Calu3 (cell line): ENCODE results near the gene MYO10. TPM values are rescaled to one million over a fixed set of nuclear protein-coding genes. Genes with fewer than 3 reads are reported as not detected.

ENCODE experiments used
- BruUV-seq: library from RNA; stranded (reverse); fragments of 400-500 nt; replicated peaks from 2 replicates; lab custom pipeline; 2021; lab: Mats Ljungman, UMichigan
- CTCF ChIA-PET: fragments of 300-600 bp; sonication (Branson Sonifier 250); formaldehyde crosslinking; loops from one replicate; lab custom pipeline; 2022; ENCODE audit warnings: antibody characterized with exemption; lab: Charles Lee
- DNase-seq: peaks from one replicate; pipeline ENCODE4 v3.0.0; 2022
- H3K27ac Mint-ChIP-seq: one replicate; pipeline ENCODE4 v1.8.0; 2022; ENCODE audit warnings: mixed read lengths; ENCODE audit not compliant: unreplicated experiment
- H3K27me3 Mint-ChIP-seq: one replicate; pipeline ENCODE4 v1.8.0; 2022; ENCODE audit warnings: mixed read lengths; ENCODE audit not compliant: unreplicated experiment
- H3K36me3 Mint-ChIP-seq: one replicate; pipeline ENCODE4 v1.8.0; 2022; ENCODE audit warnings: mild to moderate bottlenecking, moderate library complexity, mixed read lengths; ENCODE audit not compliant: insufficient read depth, unreplicated experiment
- H3K4me1 Mint-ChIP-seq: one replicate; pipeline ENCODE4 v1.8.0; 2022; ENCODE audit warnings: mild to moderate bottlenecking, low read depth, mixed read lengths; ENCODE audit not compliant: unreplicated experiment
- H3K4me3 Mint-ChIP-seq: one replicate; pipeline ENCODE4 v1.8.0; 2022; ENCODE audit warnings: mild to moderate bottlenecking, low read depth, moderate library complexity, mixed read lengths; ENCODE audit not compliant: unreplicated experiment
- H3K9me3 Mint-ChIP-seq: one replicate; pipeline ENCODE4 v1.8.0; 2022; ENCODE audit warnings: low read depth, mixed read lengths; ENCODE audit not compliant: unreplicated experiment
- intact Hi-C: fragments of 100-400 bp; cut with micrococcal nuclease; formaldehyde crosslinking; loops from one replicate; pipeline ENCODE4 v1.10.0; 2022; ENCODE audit not compliant: unreplicated experiment
- total RNA-seq: library from RNA; stranded (reverse); gene quantifications from 2 replicates; pipeline ENCODE4 v1.2.3, GENCODE V29; 2022
- TF ChIP-seq, protein P1 (sequence below): fragments of 200-600 bp; IDR thresholded peaks from one replicate; pipeline ENCODE4 v1.8.0; 2022; ENCODE audit warnings: antibody characterized with exemption; ENCODE audit not compliant: unreplicated experiment

The MYO10 gene
- total RNA-seq, 1 experiment from 2014 or later = 101 TPM

DNA sequence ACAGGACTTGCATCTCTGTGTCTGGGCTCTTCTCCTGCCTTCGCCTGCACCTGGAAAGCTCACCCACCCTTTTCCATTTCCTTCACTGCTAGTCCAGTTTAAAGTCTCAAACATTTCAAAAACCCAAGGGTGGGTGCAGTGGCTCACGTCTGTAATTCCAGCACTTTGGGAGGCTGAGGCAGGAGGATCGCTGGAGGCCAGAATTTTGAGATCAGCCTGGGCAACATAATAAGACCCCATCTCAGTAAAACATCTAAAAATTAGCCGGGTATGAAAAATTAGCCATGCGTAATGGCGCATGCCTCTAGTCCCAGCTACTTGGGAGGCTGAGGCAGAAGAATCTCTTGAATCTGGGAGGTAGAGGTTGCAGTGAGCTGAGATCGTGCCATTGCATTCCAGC is 179.4 kb downstream of the MYO10 start:
- Mint-ChIP-seq H3K4me3 (no peak overlapping the region), H3K27me3 (no peaks in the 10 kb centered on the region), H3K9me3 (no peaks in the 10 kb centered on the region), H3K36me3 (peaks cover 45% of the 10 kb centered on the region), H3K4me1 (no peaks in the 10 kb centered on the region), H3K27ac (no peak overlapping the region)
- intact Hi-C loops = no loop called here
- CTCF ChIA-PET = interaction anchor here (0.6 kb wide), 1 partner anchor 156 kb away, joined by 3 read pairs; no protein-coding TSS in a partner anchor
- DNase-seq = no peak
- TF ChIP-seq, protein P1, sequence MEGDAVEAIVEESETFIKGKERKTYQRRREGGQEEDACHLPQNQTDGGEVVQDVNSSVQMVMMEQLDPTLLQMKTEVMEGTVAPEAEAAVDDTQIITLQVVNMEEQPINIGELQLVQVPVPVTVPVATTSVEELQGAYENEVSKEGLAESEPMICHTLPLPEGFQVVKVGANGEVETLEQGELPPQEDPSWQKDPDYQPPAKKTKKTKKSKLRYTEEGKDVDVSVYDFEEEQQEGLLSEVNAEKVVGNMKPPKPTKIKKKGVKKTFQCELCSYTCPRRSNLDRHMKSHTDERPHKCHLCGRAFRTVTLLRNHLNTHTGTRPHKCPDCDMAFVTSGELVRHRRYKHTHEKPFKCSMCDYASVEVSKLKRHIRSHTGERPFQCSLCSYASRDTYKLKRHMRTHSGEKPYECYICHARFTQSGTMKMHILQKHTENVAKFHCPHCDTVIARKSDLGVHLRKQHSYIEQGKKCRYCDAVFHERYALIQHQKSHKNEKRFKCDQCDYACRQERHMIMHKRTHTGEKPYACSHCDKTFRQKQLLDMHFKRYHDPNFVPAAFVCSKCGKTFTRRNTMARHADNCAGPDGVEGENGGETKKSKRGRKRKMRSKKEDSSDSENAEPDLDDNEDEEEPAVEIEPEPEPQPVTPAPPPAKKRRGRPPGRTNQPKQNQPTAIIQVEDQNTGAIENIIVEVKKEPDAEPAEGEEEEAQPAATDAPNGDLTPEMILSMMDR = no peak
- BruUV-seq = no TSS peak

DNA sequence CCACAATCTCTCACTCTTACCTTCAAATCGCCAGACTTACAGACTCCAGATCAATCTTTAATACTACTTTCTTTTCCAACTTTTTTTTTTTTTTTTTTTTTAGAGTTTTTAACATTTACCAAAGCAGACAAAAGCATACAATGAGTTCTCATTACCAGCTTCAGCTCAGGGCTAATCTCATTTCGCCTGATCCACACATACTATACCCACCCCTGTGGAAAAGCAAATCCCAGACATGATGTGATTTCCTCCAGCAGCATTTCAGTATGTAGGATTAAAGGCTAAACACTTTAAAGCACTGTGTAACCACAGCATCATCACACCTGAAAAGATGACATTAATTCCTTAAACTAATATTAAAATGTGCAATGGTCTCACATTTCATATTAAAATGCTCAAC is 180.4 kb downstream of the MYO10 start:
- BruUV-seq = no TSS peak
- CTCF ChIA-PET = interaction anchor here (0.6 kb wide), 1 partner anchor 51 kb away, joined by 3 read pairs; no protein-coding TSS in a partner anchor
- TF ChIP-seq, protein P1 = no peak
- Mint-ChIP-seq H3K9me3 (no peaks in the 10 kb centered on the region), H3K27me3 (no peaks in the 10 kb centered on the region), H3K4me1 (no peaks in the 10 kb centered on the region), H3K4me3 (no peak overlapping the region), H3K36me3 (peaks cover 40% of the 10 kb centered on the region), H3K27ac (no peak overlapping the region)
- DNase-seq = no peak
- intact Hi-C loops = no loop called here

DNA sequence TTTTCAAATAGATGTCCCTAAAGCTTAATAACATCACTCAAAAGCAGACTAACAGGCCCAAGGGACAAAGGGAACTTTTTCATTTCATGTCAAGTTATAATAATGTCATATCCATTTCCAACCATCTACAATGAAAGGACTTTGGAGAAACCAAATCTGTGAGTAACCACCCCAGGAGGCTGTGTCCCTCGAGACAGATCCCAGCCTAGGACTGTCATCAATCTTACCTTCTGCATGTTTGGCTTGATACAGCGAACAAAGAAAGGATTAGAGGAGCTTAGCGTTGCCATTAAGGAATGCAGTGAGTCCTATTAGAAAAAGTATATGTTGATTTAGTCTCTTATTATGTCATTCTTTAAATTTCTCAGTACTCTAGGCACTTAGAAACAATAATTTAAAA is 181.5 kb downstream of the MYO10 start:
- no peaks in the 10 kb centered on the region for H3K27me3 Mint-ChIP-seq
- CTCF ChIA-PET = no interaction called here
- intact Hi-C loops = no loop called here
- TF ChIP-seq, protein P1 = no peak
- H3K4me3 Mint-ChIP-seq = no peak overlapping the region
- BruUV-seq = no TSS peak
- H3K4me1 Mint-ChIP-seq = no peaks in the 10 kb centered on the region
- H3K27ac Mint-ChIP-seq = no peak overlapping the region
- no peaks in the 10 kb centered on the region for H3K9me3 Mint-ChIP-seq
- DNase-seq = no peak
- H3K36me3 Mint-ChIP-seq = peaks cover 43% of the 10 kb centered on the region

DNA sequence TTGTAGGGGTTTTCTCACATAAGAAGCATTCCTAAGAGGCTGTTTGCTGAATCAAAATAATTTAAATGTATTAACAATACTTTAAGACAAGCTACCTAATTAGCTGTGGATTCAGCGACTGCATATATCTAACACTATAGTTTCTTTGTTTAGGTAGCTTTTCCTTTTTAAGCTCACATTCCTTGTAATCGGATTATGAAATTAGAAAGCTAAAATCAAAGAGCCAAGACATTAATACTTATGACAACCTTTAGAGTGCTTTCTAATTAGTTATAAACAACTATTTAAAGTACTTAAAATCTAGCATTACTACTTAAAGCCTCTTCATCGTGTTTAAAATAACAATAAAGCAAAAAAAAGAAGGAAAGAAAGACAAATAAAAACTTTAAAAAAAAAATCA is 182.0 kb downstream of the MYO10 start:
- Mint-ChIP-seq H3K27me3 (no peaks in the 10 kb centered on the region), H3K4me1 (no peaks in the 10 kb centered on the region), H3K36me3 (peaks cover 41% of the 10 kb centered on the region), H3K27ac (no peak overlapping the region), H3K4me3 (no peak overlapping the region), H3K9me3 (no peaks in the 10 kb centered on the region)
- intact Hi-C loops = no loop called here
- CTCF ChIA-PET = no interaction called here
- no TSS peak for BruUV-seq
- no peak for DNase-seq
- TF ChIP-seq, protein P1 = no peak
